OCI-LY7 (cell line): ENCODE measurements around the gene TRPV6.

Experiments
- EZH2phosphoT487 ChIP-seq: fragments of 200-600 bp; sonication (generic); IDR thresholded peaks from 2 replicates; pipeline ENCODE4 v1.6.1; 2018; ENCODE audit warnings: low read depth, borderline replicate concordance, mild to moderate bottlenecking, mixed run types, antibody characterized with exemption, low read length, moderate library complexity, mixed read lengths
- TF ChIP-seq, protein P1 (sequence below): fragments of 200-600 bp; sonication (generic); conservative IDR thresholded peaks from 2 replicates; pipeline ENCODE4 v1.5.1; 2014; ENCODE audit warnings: mild to moderate bottlenecking, antibody characterized with exemption, low read length, moderate library complexity, mixed read lengths

DNA sequence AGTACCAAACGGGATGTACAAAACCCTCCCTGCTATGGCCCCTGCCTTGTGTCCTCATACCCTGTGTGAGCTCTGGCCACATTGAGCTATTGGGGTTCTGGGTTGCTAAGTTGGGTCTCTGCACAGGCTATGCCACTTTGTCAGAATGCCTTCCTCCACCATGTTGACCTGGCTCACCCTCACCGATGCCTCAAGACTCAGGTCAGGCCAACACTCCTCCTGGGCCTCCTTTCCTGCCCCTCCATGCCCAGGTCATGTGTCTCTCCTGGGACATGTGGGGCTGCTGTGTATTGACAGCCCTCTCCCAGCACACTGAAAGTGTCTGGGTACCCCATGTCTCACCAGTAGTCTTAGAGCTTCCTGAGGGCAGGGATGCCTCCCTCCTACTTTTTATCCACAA, 33.4 kb upstream of the TRPV6 start:
- TF ChIP-seq, protein P1, sequence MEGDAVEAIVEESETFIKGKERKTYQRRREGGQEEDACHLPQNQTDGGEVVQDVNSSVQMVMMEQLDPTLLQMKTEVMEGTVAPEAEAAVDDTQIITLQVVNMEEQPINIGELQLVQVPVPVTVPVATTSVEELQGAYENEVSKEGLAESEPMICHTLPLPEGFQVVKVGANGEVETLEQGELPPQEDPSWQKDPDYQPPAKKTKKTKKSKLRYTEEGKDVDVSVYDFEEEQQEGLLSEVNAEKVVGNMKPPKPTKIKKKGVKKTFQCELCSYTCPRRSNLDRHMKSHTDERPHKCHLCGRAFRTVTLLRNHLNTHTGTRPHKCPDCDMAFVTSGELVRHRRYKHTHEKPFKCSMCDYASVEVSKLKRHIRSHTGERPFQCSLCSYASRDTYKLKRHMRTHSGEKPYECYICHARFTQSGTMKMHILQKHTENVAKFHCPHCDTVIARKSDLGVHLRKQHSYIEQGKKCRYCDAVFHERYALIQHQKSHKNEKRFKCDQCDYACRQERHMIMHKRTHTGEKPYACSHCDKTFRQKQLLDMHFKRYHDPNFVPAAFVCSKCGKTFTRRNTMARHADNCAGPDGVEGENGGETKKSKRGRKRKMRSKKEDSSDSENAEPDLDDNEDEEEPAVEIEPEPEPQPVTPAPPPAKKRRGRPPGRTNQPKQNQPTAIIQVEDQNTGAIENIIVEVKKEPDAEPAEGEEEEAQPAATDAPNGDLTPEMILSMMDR = no peak
- TF ChIP-seq EZH2phosphoT487 = no peak
